CD4-positive, alpha-beta T cell treated with Interferon gamma for 1 hour (primary cell): ENCODE measurements around the gene RPGR.

Experiments
- DNase-seq: peaks from one replicate; pipeline ENCODE4 v3.0.0-alpha.2; 2020

RPGR gene

GRCh38 chrX:38247051-38247450 lies 80.3 kb downstream of the RPGR start:
- no peak for DNase-seq

- DNase-seq = no peak
These were observed 86.8 kb downstream of the RPGR start for GRCh38 chrX:38240541-38240940.

- no peak for DNase-seq
These were observed 90.3 kb downstream of the RPGR start for GRCh38 chrX:38236901-38237615.

GRCh38 chrX:38233891-38234667 lies 93.2 kb downstream of the RPGR start:
- no peak for DNase-seq

GRCh38 chrX:38232079-38232686 lies 95.1 kb downstream of the RPGR start:
- no peak for DNase-seq

- no peak for DNase-seq
These were observed 102.2 kb downstream of the RPGR start for GRCh38 chrX:38225093-38225492.

GRCh38 chrX:38224160-38224559 lies 103.1 kb downstream of the RPGR start:
- DNase-seq = no peak

- no peak for DNase-seq
These were observed 105.8 kb downstream of the RPGR start for GRCh38 chrX:38221391-38221929.

- DNase-seq = no peak
These were observed 106.6 kb downstream of the RPGR start, which contains the start of gene SRPX for GRCh38 chrX:38220415-38221390. Gene SRPX, minus strand, starts transcription at chrX:38220871. Its CDS starts 79 bp downstream, at chrX:38220792.

- DNase-seq = no peak
These were observed 107.3 kb downstream of the RPGR start for GRCh38 chrX:38220024-38220414.
